CD4-positive, alpha-beta T cell treated with Interferon alpha-2 for 1 hour (primary cell): ENCODE data around the gene PTK7.
"Not testable (repeated sequence)": the region's sequence is repeated elsewhere in the genome, so short reads cannot be mapped to it uniquely, and the experiment has no call there.

Experiments used
- DNase-seq, 2 donors: peaks; one replicate each; pipeline ENCODE4 v3.0.0-alpha.2; 2020 to 2022

PTK7 gene

GRCh38 chr6:43054206-43054943 lies 21.7 kb upstream of the PTK7 start:
- DNase-seq, result no peak

- no peak for DNase-seq
Observed at GRCh38 chr6:43055966-43056365, 20.1 kb upstream of the PTK7 start.

GRCh38 chr6:43058531-43058930 lies 17.6 kb upstream of the PTK7 start:
- no peak for DNase-seq

DNA sequence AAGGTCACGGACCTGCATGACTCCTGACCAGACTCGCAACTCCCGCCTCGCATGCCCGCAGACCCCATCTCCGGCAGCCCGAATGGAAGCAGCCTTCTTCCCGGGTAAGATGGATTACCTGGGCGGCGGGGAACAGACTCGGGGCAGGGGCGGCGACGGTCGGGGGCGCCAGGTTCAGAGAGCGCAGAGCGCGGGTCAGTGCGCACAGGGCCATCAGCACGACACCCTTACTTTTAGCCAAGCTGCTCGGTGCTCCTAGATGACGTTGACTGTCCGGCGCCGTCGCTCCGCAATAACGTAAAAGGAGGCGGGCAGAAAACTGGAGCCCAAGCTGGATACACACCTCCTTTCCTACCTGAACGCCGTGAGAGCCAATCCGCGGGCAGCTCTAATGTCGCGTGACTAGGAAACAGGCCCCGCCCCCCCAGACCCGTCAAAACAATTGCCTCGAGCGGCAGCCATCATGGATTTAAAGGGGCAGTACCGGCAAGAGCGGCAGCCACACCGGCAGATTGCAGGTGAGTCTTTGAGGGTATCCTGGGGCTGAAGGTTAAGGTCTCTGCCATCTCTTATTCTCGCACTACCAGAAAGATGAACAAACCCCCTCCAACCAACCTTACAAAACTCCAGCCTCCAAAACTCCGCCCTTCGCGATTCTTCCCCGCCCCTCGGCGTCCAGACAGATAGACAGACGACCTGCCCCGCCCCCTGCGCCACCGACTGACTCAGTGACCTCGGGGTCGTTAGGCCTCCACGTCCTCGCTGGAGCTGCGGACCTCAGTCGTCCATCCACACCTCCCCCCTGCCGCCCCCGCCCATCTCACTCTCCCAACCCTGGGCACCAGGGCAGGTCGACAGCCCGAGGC lies 16.7 kb upstream of the PTK7 start, which contains the start of the genes KLC4 and MRPL2:
TSS of gene KLC4 (plus strand) at position 464 of the 866 bp plus-strand sequence. CDS start 1,705 bp downstream, outside the sequence.
TSS of gene MRPL2 (minus strand) at position 267 of the 866 bp plus-strand sequence. CDS start at position 214, 53 bp downstream.
- DNase-seq, result peak; percentile 98

DNA sequence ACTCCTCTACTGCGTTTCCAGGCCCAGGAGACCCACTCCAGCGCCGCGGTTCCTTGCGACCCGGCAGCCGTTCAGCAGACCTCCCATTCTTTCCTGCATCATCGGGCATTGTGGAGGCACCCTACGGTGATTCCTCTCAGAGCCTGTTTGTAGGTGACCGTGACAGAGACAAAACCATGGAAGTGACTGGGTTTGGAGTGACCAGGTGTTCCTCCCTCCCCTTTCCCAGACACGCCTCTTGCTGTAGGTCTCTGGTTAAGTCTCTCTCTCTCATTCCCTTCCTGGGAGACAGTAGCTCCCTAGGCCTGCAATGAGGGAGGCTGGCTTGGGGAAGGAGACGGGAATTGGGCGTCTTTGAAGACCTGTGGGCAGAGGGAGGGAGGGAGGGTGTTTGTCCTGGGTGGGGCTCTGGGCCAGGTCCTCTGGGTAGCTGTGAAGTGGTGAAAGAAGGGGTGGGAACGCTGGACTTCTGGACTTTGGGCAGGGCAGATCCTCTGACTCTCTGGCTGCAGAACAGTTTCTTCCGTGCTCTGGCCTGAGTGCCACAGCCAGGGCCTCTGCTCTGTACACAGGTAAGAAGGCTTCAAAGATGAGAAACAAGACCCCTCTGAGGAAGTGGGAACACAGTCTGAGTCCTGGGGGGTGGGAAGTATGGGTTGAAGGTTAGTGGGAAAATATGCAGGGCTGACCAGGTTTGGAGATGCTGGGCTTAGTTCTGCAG lies 15.9 kb upstream of the PTK7 start:
- DNase-seq, result no peak

DNA sequence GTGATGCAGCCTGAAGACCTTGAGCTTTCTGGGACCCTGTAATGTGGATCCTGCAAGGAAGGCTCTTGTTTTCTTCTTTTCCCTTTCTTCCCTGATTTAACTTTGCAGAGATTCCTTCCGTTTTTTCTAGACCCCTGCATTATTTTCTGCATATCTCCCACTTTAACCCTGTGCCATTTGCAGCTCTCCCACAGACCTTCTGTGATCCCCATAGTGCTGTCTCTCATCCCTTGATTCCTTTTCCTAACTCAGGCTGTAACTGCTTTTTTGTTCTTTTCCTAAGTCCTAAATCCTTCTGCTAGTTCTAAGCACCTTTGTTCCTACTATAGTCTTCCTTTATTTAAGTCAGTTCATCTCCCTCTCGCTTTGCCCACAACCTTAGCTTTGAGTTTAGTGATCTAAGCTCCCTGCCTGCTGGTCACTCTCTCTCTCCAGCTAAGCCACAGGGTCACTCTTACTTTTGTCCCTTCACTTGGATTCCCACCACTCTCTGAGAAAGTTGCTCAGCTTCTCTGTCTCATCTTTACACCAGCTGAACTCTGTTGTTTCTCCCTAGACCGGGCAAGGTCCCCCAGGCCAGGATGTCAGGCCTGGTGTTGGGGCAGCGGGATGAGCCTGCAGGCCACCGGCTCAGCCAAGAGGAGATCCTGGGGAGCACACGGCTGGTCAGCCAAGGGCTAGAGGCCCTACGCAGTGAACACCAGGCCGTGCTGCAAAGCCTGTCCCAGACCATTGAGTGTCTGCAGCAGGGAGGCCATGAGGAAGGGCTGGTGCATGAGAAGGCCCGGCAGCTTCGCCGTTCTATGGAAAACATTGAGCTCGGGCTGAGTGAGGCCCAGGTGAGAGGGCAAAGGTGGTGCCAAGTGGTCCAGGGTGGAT lies 15.1 kb upstream of the PTK7 start:
- no peak for DNase-seq

GRCh38 chr6:43061861-43062260 lies 14.3 kb upstream of the PTK7 start:
- DNase-seq, result no peak

GRCh38 chr6:43062818-43063217 lies 13.3 kb upstream of the PTK7 start:
- DNase-seq, result no peak

- peak in 1 of 2 donors; percentile 44 for DNase-seq
Observed at GRCh38 chr6:43070028-43070632, 6.0 kb upstream of the PTK7 start.

DNA sequence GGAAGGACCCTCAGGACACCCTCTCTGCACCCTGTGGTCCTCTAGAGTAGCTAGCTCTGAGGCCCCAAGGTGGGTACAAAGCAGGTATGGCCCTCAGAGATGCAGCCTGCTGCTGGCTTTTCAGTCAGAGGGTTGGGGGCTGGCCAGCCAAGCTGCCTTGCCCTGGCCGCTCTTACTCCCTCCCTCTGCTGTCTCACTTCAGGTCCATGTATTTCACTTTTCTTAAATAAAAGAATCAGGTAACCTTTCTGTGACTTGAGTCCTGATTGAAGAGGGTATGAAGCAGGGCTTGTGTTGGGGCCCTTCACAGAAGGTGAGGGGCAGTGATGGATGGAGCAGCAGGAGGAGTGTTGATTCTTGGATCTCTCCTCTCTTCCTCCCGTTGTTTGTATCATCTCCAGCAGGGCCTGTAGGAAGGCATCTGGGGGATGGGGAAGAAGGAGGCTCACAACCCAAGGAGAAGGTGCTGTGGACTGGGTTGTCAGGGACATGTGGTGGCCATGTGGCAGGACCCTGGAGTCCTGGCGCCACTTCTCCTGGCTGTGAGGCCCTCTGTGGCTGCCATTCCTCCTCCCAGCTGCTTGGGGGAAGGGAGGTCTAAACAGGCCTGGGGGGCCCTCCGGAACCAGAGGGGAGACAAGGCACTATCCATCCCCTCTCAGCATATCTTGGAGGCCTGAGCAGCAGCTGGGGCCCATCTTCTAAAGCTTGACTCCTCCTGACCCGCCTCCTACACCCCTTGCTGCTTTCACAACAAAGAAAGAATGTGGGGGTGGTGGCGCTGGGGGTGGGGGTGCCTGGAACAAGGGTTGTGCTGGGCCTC lies 1.1 kb upstream of the PTK7 start:
- DNase-seq, result no peak

GRCh38 chr6:43076464-43077332 lies 584 bp downstream of the PTK7 start:
- DNase-seq, result no peak

GRCh38 chr6:43077333-43077809 lies 1.3 kb downstream of the PTK7 start:
- no peak for DNase-seq

- DNase-seq, result no peak
Observed at GRCh38 chr6:43077981-43078511, 1.9 kb downstream of the PTK7 start.

- DNase-seq, result no peak
Observed at GRCh38 chr6:43078691-43079090, 2.6 kb downstream of the PTK7 start.

DNA sequence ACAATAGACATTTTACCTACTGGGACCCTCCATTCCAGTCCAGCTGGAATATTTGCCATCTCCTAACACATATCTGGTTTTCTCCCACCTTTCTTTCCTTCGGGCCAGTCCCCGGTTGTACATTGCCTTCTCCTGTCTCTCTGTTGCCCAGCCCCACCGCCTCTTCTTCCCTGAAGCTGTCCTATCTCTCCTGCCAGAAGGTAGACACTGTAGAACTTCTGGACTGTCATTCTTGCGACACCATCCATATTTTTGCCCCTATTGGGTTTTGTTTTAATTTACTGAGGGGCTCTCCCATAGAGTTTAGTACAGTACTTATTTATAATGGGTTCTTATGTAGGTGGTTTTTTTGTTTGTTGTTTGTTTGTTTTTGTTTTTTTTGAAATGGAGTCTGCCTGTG lies 4.9 kb downstream of the PTK7 start:
- no peak for DNase-seq

- not testable (repeated sequence) for DNase-seq
Observed at GRCh38 chr6:43081922-43082321, 5.8 kb downstream of the PTK7 start.

DNA sequence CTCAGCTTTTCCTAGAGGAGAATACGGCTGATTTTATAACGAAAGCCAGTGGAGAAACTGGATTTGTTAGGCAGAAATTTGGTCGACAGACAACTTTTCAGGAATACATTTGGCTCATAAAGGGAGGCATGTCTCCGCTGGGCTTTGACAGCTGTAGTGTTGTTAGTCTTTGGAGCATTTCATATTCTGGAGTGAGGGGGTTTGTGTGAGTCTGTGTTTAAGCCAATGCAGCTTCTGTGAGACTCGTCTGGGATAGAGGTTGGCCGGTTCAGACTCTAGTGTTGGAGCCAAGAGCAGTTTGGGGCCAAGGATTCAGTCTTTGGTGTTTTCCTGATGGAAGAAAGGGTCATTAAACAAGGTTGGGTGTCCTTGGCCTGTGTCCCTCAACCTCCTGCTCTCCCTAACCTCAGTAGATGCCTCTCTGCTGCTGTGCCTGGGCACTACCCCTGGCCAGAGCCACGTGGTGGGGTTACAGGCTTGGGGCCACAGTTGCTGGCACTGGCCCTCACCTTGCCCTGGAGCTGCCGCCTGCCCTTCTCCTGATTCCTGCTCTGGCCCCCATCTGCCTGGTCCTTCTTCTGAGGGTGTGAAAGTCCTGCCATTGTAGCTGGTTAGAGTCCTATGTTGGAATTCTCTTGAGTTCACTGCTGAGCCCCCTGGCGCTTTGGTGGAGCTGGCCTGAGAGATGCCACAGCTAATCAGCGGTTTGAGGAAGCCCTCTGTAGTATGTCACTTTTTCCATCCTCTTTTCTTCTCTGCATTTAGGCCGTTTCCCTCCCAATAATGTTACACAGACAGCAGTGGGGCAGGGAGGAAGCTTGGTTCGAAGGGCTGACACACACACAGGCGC lies 6.9 kb downstream of the PTK7 start:
- no peak for DNase-seq

GRCh38 chr6:43086022-43086658 lies 10.0 kb downstream of the PTK7 start:
- DNase-seq, result no peak
